Caco-2 (cell line): ENCODE measurements around the gene ELF1. TPM values are rescaled to one million over a fixed set of nuclear protein-coding genes. Genes with fewer than 3 reads are reported as not detected.

Source experiments
- BruUV-seq: library from RNA; stranded (reverse); fragments of 400-500 nt; replicated peaks from 2 replicates; lab custom pipeline; 2021; lab: Mats Ljungman, UMichigan
- CTCF ChIA-PET: fragments of 300-600 bp; sonication (Branson Sonifier 250); formaldehyde crosslinking; loops from one replicate; lab custom pipeline; 2022; ENCODE audit warnings: antibody characterized with exemption; lab: Charles Lee
- POLR2A ChIA-PET: fragments of 300-600 bp; sonication (Branson Sonifier 250); formaldehyde crosslinking; loops from one replicate; lab custom pipeline; 2022; ENCODE audit warnings: antibody characterized with exemption; lab: Charles Lee
- DNase-seq, 2 experiments: peaks; one replicate each; pipeline versions ENCODE4 v3.0.0 to v3.0.0-alpha.2; 2020 to 2022
- H3K27me3 ChIP-seq: replicated peaks from 2 replicates; pipeline ENCODE4 v1.6.0; 2011; ENCODE audit warnings: low read length; ENCODE audit not compliant: control insufficient read depth, insufficient read depth
- H3K36me3 ChIP-seq: 2 replicates; pipeline ENCODE4 v1.5.1; 2011; ENCODE audit warnings: low read length; ENCODE audit not compliant: control insufficient read depth, insufficient read depth
- H3K4me1 ChIP-seq: fragments of 250-450 bp; sonication (Bioruptor Pico); 2 replicates; pipeline ENCODE4 v1.5.1; 2020; ENCODE audit warnings: mild to moderate bottlenecking
- H3K4me3 ChIP-seq: 2 replicates; pipeline ENCODE4 v1.5.1; 2011; ENCODE audit warnings: low read depth, mild to moderate bottlenecking, control low read depth, low read length
- H3K9me3 ChIP-seq: fragments of 250-450 bp; sonication (Bioruptor Pico); 2 replicates; pipeline ENCODE4 v1.5.1; 2020; ENCODE audit warnings: mild to moderate bottlenecking, moderate library complexity
- H3K27ac Mint-ChIP-seq: one replicate; pipeline ENCODE4 v1.8.0; 2022; ENCODE audit warnings: mixed read lengths; ENCODE audit not compliant: unreplicated experiment
- H3K27me3 Mint-ChIP-seq: one replicate; pipeline ENCODE4 v1.8.0; 2022; ENCODE audit warnings: mixed read lengths; ENCODE audit not compliant: insufficient read depth, unreplicated experiment
- H3K36me3 Mint-ChIP-seq: one replicate; pipeline ENCODE4 v1.8.0; 2022; ENCODE audit warnings: mild to moderate bottlenecking, mixed read lengths; ENCODE audit not compliant: insufficient read depth, unreplicated experiment
- H3K4me1 Mint-ChIP-seq: one replicate; pipeline ENCODE4 v1.8.0; 2022; ENCODE audit warnings: low read depth, mixed read lengths; ENCODE audit not compliant: unreplicated experiment
- H3K4me3 Mint-ChIP-seq: one replicate; pipeline ENCODE4 v1.8.0; 2022; ENCODE audit warnings: mild to moderate bottlenecking, moderate library complexity, mixed read lengths; ENCODE audit not compliant: unreplicated experiment
- H3K9me3 Mint-ChIP-seq: one replicate; pipeline ENCODE4 v1.8.0; 2022; ENCODE audit warnings: mixed read lengths; ENCODE audit not compliant: unreplicated experiment
- intact Hi-C: fragments of 100-400 bp; cut with micrococcal nuclease; formaldehyde crosslinking; loops from one replicate; pipeline ENCODE4 v1.10.0; 2022; ENCODE audit not compliant: unreplicated experiment
- total RNA-seq: library from RNA; stranded (reverse); gene quantifications from 2 replicates; pipeline ENCODE4 v1.2.3, GENCODE V29; 2022
- TF ChIP-seq, protein P1 (sequence below), 2 experiments: fragments of 200-600 bp in 1 of 2; IDR thresholded peaks; 1 replicate in 1 of 2; 2 replicates in 1 of 2; pipeline versions ENCODE4 v1.5.1 to v1.8.0; 2011 to 2022; ENCODE audit warnings: antibody characterized with exemption in 1 of 2, control low read depth in 1 of 2, inconsistent platforms in 1 of 2, low read depth in 1 of 2, low read length in 1 of 2, mild to moderate bottlenecking in 1 of 2, moderate library complexity in 1 of 2; ENCODE audit not compliant: insufficient read depth in 1 of 2, severe bottlenecking in 1 of 2, unreplicated experiment in 1 of 2

Gene ELF1
- total RNA-seq, 1 experiment from 2014 or later = 116 TPM

DNA sequence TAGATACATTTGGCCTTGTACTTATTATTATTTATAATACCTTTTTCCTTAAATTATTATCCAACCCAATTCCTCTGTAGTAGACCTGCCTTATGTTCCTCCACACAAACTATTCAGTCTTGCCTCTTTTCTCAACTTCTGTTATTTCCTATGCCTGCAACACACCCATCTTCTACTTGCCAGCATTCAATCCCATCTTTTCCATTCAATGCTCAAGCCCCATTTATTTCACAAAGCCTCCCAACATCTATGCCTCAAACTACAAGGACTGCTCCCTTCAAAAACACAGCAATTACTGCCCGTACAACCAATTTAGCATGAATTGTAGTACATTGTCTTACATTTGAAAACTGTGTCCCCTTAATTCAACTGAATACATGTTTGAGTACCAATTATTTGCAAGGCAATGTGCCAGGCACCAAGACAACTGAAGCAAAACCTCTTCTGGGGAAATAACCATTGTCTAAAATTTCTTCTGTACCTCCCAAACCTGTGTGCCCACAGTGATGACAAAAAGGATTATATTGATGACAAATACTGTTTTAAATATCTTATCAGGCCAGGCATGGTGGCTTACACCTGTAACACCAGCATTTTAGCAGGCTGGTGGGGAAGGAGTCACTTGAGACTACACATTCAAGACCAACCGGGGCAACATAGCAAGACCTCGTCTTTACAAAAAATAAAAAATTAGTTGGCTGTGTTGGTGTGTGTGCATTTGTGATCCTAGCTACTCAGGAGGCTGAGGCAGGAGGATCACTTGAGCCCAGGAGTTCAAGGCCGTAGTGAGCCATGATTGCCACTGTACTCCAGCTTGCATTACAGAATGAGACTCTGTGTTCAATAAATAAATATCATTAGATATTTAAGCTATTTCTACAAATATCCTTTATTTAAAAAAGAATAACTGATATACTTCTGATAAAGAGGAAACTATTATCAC lies 35.1 kb downstream of the ELF1 start:
- H3K4me3 ChIP-seq = no peak overlapping the region

DNA sequence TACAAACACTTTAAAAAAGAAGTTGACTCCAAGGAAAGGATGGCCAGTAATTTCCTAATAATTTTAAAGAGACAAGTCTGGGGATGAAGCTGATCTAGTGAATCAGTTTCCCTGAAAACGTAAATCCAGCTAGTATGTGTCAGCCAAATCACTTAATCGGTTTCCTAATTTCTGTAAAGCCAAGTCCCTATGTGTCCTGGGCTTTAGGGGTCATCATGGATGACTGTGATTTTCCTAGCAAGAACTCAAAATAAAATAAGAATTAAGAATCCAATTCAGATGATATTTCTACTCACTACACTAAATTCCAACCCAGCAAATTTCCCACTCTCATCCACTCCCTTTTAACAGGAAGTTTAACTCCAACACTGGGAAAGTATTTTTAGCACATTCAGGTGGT lies 35.9 kb downstream of the ELF1 start:
- H3K9me3 ChIP-seq = no peaks in the 10 kb centered on the region
- BruUV-seq = no TSS peak
- no peak overlapping the region for H3K4me3 Mint-ChIP-seq
- DNase-seq = no peak
- H3K36me3 Mint-ChIP-seq = peaks cover 33% of the 10 kb centered on the region
- H3K4me1 ChIP-seq = peaks cover 7% of the 10 kb centered on the region; the same call in 1 of the 2 replicates
- H3K27me3 ChIP-seq = no peaks in the 10 kb centered on the region
- TF ChIP-seq, protein P1, sequence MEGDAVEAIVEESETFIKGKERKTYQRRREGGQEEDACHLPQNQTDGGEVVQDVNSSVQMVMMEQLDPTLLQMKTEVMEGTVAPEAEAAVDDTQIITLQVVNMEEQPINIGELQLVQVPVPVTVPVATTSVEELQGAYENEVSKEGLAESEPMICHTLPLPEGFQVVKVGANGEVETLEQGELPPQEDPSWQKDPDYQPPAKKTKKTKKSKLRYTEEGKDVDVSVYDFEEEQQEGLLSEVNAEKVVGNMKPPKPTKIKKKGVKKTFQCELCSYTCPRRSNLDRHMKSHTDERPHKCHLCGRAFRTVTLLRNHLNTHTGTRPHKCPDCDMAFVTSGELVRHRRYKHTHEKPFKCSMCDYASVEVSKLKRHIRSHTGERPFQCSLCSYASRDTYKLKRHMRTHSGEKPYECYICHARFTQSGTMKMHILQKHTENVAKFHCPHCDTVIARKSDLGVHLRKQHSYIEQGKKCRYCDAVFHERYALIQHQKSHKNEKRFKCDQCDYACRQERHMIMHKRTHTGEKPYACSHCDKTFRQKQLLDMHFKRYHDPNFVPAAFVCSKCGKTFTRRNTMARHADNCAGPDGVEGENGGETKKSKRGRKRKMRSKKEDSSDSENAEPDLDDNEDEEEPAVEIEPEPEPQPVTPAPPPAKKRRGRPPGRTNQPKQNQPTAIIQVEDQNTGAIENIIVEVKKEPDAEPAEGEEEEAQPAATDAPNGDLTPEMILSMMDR (IDR thresholded peaks at IDR 0.05; ENCODE audit: insufficient read depth in 1 of 2, low read depth in 1 of 2, low read length in 1 of 2, severe bottlenecking in 1 of 2, unreplicated experiment in 1 of 2) = no peak
- ChIA-PET POLR2A (no interaction called here), CTCF (no interaction called here)
- H3K36me3 ChIP-seq = no peaks in the 10 kb centered on the region
- H3K4me3 ChIP-seq = no peak overlapping the region
- H3K9me3 Mint-ChIP-seq = no peaks in the 10 kb centered on the region
- H3K4me1 Mint-ChIP-seq = peaks cover 30% of the 10 kb centered on the region
- no peaks in the 10 kb centered on the region for H3K27me3 Mint-ChIP-seq
- intact Hi-C loops = no loop called here
- no peak overlapping the region for H3K27ac Mint-ChIP-seq

More for the DNA sequence above, 35.1 kb downstream of the ELF1 start:
- H3K9me3 Mint-ChIP-seq = no peaks in the 10 kb centered on the region
- no TSS peak for BruUV-seq
- ChIA-PET CTCF (no interaction called here), POLR2A (no interaction called here)
- Histone ChIP-seq H3K9me3 (no peaks in the 10 kb centered on the region), H3K4me1 (peaks cover 7% of the 10 kb centered on the region; the same call in 1 of the 2 replicates), H3K27me3 (no peaks in the 10 kb centered on the region), H3K36me3 (no peaks in the 10 kb centered on the region)
- intact Hi-C loops = no loop called here
- no peak overlapping the region for H3K27ac Mint-ChIP-seq
- H3K36me3 Mint-ChIP-seq = peaks cover 31% of the 10 kb centered on the region
- no peak for DNase-seq
- no peaks in the 10 kb centered on the region for H3K27me3 Mint-ChIP-seq
- peaks cover 30% of the 10 kb centered on the region for H3K4me1 Mint-ChIP-seq
- TF ChIP-seq, protein P1 (IDR thresholded peaks at IDR 0.05; ENCODE audit: insufficient read depth in 1 of 2, low read depth in 1 of 2, low read length in 1 of 2, severe bottlenecking in 1 of 2, unreplicated experiment in 1 of 2) = no peak
- no peak overlapping the region for H3K4me3 Mint-ChIP-seq

DNA sequence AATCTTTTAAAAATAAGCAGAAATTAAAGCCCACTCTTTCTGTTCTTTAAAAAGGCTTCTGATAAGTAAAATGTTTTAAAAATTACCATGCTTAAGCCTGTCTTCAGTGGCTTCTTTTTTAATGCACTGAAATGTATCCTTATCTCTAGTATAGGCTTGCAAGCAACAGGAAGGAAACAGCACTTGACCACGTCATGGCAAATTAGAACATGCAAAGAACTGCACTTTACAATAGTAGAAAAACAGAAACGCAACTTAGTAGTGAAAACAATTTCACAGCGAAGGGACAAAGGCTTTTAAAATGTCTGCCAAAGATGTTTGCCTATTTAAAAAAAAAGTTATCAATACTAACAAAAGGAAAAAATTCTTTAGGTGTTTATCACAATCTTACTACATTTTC lies 36.3 kb downstream of the ELF1 start:
- ChIA-PET CTCF (no interaction called here), POLR2A (no interaction called here)
- Mint-ChIP-seq H3K9me3 (no peaks in the 10 kb centered on the region), H3K4me3 (no peak overlapping the region), H3K4me1 (peaks cover 27% of the 10 kb centered on the region), H3K27ac (no peak overlapping the region), H3K36me3 (peaks cover 35% of the 10 kb centered on the region), H3K27me3 (no peaks in the 10 kb centered on the region)
- Histone ChIP-seq H3K9me3 (no peaks in the 10 kb centered on the region), H3K27me3 (no peaks in the 10 kb centered on the region), H3K4me3 (no peak overlapping the region), H3K36me3 (no peaks in the 10 kb centered on the region), H3K4me1 (peaks cover 7% of the 10 kb centered on the region; the same call in 1 of the 2 replicates)
- TF ChIP-seq, protein P1 (IDR thresholded peaks at IDR 0.05; ENCODE audit: insufficient read depth in 1 of 2, low read depth in 1 of 2, low read length in 1 of 2, severe bottlenecking in 1 of 2, unreplicated experiment in 1 of 2) = no peak
- DNase-seq = no peak
- BruUV-seq = no TSS peak
- intact Hi-C loops = no loop called here
